HG02973 (cell line): ENCODE data around the gene NAV3.

Source experiments
- ATAC-seq: cut with Tn5 transposase; IDR thresholded peaks from one replicate; pipeline ENCODE4 v1.9.1; 2021; ENCODE audit warnings: moderate library complexity; ENCODE audit not compliant: unreplicated experiment

NAV3 gene

GRCh38 chr12:77980782-77981181 is 150.1 kb downstream of the NAV3 start:
- no peak for ATAC-seq

- no peak for ATAC-seq
Observed at GRCh38 chr12:77983859-77984258, 153.2 kb downstream of the NAV3 start.

GRCh38 chr12:77992760-77993159 is 162.1 kb downstream of the NAV3 start:
- no peak for ATAC-seq

GRCh38 chr12:77993658-77994057 is 163.0 kb downstream of the NAV3 start:
- ATAC-seq, result no peak

GRCh38 chr12:77995436-77996167 is 164.9 kb downstream of the NAV3 start:
- peak; percentile 93 for ATAC-seq

GRCh38 chr12:77996670-77997069 is 166.0 kb downstream of the NAV3 start:
- ATAC-seq, result no peak

- no peak for ATAC-seq
Observed at GRCh38 chr12:77998236-77998786, 167.6 kb downstream of the NAV3 start.

GRCh38 chr12:77999074-77999715 is 168.5 kb downstream of the NAV3 start:
- peak; percentile 74 for ATAC-seq

- ATAC-seq, result no peak
Observed at GRCh38 chr12:78002878-78003277, 172.2 kb downstream of the NAV3 start.

GRCh38 chr12:78004249-78005093 is 173.8 kb downstream of the NAV3 start:
- ATAC-seq, result no peak

GRCh38 chr12:78005094-78005492 is 174.4 kb downstream of the NAV3 start:
- no peak for ATAC-seq

GRCh38 chr12:78007173-78007572 is 176.5 kb downstream of the NAV3 start:
- ATAC-seq, result no peak

- no peak for ATAC-seq
Observed at GRCh38 chr12:78009031-78009430, 178.3 kb downstream of the NAV3 start.

GRCh38 chr12:78018171-78018910 is 187.6 kb downstream of the NAV3 start:
- ATAC-seq, result no peak

- no peak for ATAC-seq
Observed at GRCh38 chr12:78018939-78019338, 188.2 kb downstream of the NAV3 start.

- ATAC-seq, result no peak
Observed at GRCh38 chr12:78028426-78028825, 197.7 kb downstream of the NAV3 start.

GRCh38 chr12:78034025-78034424 is 203.3 kb downstream of the NAV3 start:
- no peak for ATAC-seq

GRCh38 chr12:78035901-78036606 is 205.4 kb downstream of the NAV3 start:
- no peak for ATAC-seq

GRCh38 chr12:78036874-78037273 is 206.2 kb downstream of the NAV3 start:
- ATAC-seq, result no peak

- no peak for ATAC-seq
Observed at GRCh38 chr12:78037707-78038106, 207.0 kb downstream of the NAV3 start.
